H1 (cell line): ENCODE data around the gene SLC19A1. TPM values are rescaled to one million over a fixed set of nuclear protein-coding genes. Genes with fewer than 3 reads are reported as not detected.

Experiments
- CTCF ChIA-PET: fragments of 300-600 bp; sonication (Branson Sonifier 250); formaldehyde crosslinking; loops from one replicate; lab custom pipeline; 2021; ENCODE audit not compliant: partially characterized antibody; lab: Charles Lee
- POLR2A ChIA-PET: fragments of 300-600 bp; sonication (Branson Sonifier 250); formaldehyde crosslinking; loops from one replicate; lab custom pipeline; 2021; ENCODE audit warnings: inconsistent platforms; ENCODE audit not compliant: partially characterized antibody; lab: Charles Lee
- DNase-seq, 2 experiments: peaks; one replicate each; pipeline versions ENCODE4 v3.0.0 to v3.0.0-alpha.2; 2010 to 2022; ENCODE audit warnings: low spot score in 2 of 2, low read depth in 1 of 2, mixed read lengths in 1 of 2
- FAIRE-seq: peaks from 2 replicates; lab custom pipeline; 2011; peaks lifted over from hg19 to GRCh38; lab: Jason Lieb, UNC
- H2AFZ ChIP-seq: 2 replicates; pipeline ENCODE4 v1.8.1; 2012; ENCODE audit warnings: low read length, inconsistent platforms
- H2AK5ac ChIP-seq: 2 replicates; pipeline ENCODE4 v1.6.1; 2013; ENCODE audit warnings: low read depth, low read length
- H2BK120ac ChIP-seq: replicated peaks from 2 replicates; pipeline ENCODE3; 2013; ENCODE audit warnings: low read depth, low read length, inconsistent platforms
- H2BK12ac ChIP-seq: 2 replicates; pipeline ENCODE4 v1.6.1; 2013; ENCODE audit warnings: low read depth, low read length
- H2BK15ac ChIP-seq: 2 replicates; pipeline ENCODE4 v1.6.1; 2013; ENCODE audit warnings: low read length
- H2BK20ac ChIP-seq: 2 replicates; pipeline ENCODE4 v1.6.1; 2013; ENCODE audit warnings: low read length
- H2BK5ac ChIP-seq: 2 replicates; pipeline ENCODE4 v1.6.1; 2013; ENCODE audit warnings: low read depth, low read length
- H3K14ac ChIP-seq: 2 replicates; pipeline ENCODE4 v1.6.1; 2013; ENCODE audit warnings: inconsistent platforms; ENCODE audit not compliant: insufficient read length
- H3K18ac ChIP-seq: 2 replicates; pipeline ENCODE4 v1.6.1; 2013; ENCODE audit warnings: low read length; ENCODE audit errors: extremely low read depth
- H3K23ac ChIP-seq: 2 replicates; pipeline ENCODE4 v1.6.1; 2013; ENCODE audit warnings: inconsistent platforms; ENCODE audit not compliant: insufficient read length
- H3K23me2 ChIP-seq: 2 replicates; pipeline ENCODE4 v1.6.1; 2013; ENCODE audit warnings: low read depth, low read length
- H3K27ac ChIP-seq: 2 replicates; pipeline ENCODE4 v1.6.1; 2011; ENCODE audit warnings: low read depth, low read length, inconsistent platforms
- H3K27me3 ChIP-seq, 4 experiments: replicated peaks in 1 of 4; 1 replicate in 1 of 4; 2 replicates in 3 of 4; pipeline versions ENCODE4 v1.6.1 to v1.8.1; 2011 to 2013; ENCODE audit warnings: low read length in 3 of 4, mild to moderate bottlenecking in 3 of 4, inconsistent platforms in 2 of 4, mixed read lengths in 2 of 4, moderate library complexity in 1 of 4; ENCODE audit not compliant: control insufficient read depth in 3 of 4, insufficient read depth in 3 of 4; ENCODE audit errors: extremely low read depth in 1 of 4
- H3K36me3 ChIP-seq, 4 experiments: 2 replicates each; pipeline versions ENCODE4 v1.6.1 to v1.8.1; 2011 to 2013; ENCODE audit warnings: mild to moderate bottlenecking in 4 of 4, low read length in 3 of 4, moderate library complexity in 2 of 4, control low read depth in 1 of 4, inconsistent platforms in 1 of 4; ENCODE audit not compliant: insufficient read depth in 4 of 4, control insufficient read depth in 2 of 4
- H3K4ac ChIP-seq: replicated peaks from 2 replicates; pipeline ENCODE3; 2013; ENCODE audit warnings: low read length, low read depth, mixed read lengths, inconsistent platforms; ENCODE audit not compliant: insufficient read length
- H3K4me1 ChIP-seq, 4 experiments: replicated peaks in 1 of 4; 1 replicate in 1 of 4; 2 replicates in 3 of 4; pipeline versions ENCODE4 v1.6.1 to v1.8.1; 2011 to 2013; ENCODE audit warnings: low read length in 3 of 4, inconsistent platforms in 2 of 4, mixed read lengths in 1 of 4; ENCODE audit not compliant: insufficient read depth in 4 of 4, control insufficient read depth in 3 of 4
- H3K4me2 ChIP-seq, 2 experiments: 2 replicates each; pipeline versions ENCODE4 v1.6.1 to v1.8.1; 2011 to 2013; ENCODE audit warnings: low read depth in 2 of 2, low read length in 2 of 2, control low read depth in 1 of 2, inconsistent platforms in 1 of 2, mild to moderate bottlenecking in 1 of 2; ENCODE audit not compliant: insufficient read depth in 1 of 2
- H3K4me3 ChIP-seq, 4 experiments: fragments of 200-600, 300-600 bp in 1 of 4; sonication (generic), shearing (Covaris generic), sonication (Bioruptor Twin) in 1 of 4; 2 replicates each; pipeline versions ENCODE4 v1.5.1 to v1.8.1; 2011 to 2016; ENCODE audit warnings: low read length in 4 of 4, low read depth in 3 of 4, control low read depth in 2 of 4, inconsistent platforms in 2 of 4, mild to moderate bottlenecking in 2 of 4, mixed read lengths in 1 of 4, moderate library complexity in 1 of 4; ENCODE audit not compliant: insufficient read depth in 2 of 4; ENCODE audit errors: extremely low read depth in 1 of 4
- H3K56ac ChIP-seq: replicated peaks from 2 replicates; pipeline ENCODE3; 2013; ENCODE audit warnings: low read depth, mild to moderate bottlenecking, mixed read lengths, low read length, inconsistent platforms; ENCODE audit not compliant: insufficient read length
- H3K79me1 ChIP-seq: 2 replicates; pipeline ENCODE4 v1.6.1; 2013; ENCODE audit warnings: low read depth, low read length, control low read depth
- H3K79me2 ChIP-seq, 2 experiments: 2 replicates each; pipeline versions ENCODE4 v1.6.1 to v1.8.1; 2012 to 2013; ENCODE audit warnings: low read length in 2 of 2, mild to moderate bottlenecking in 2 of 2, inconsistent platforms in 1 of 2; ENCODE audit not compliant: insufficient read depth in 2 of 2, control insufficient read depth in 1 of 2
- H3K9ac ChIP-seq, 4 experiments: replicated peaks in 1 of 4; 1 replicate in 1 of 4; 2 replicates in 3 of 4; pipeline versions ENCODE4 v1.6.1 to v1.8.1; 2011 to 2013; ENCODE audit warnings: low read depth in 3 of 4, low read length in 3 of 4, control low read depth in 2 of 4, mild to moderate bottlenecking in 2 of 4, moderate library complexity in 2 of 4, inconsistent platforms in 1 of 4; ENCODE audit errors: extremely low read depth in 1 of 4
- H3K9me3 ChIP-seq, 2 experiments: 2 replicates each; pipeline versions ENCODE4 v1.6.1 to v1.8.1; 2012 to 2013; ENCODE audit warnings: mild to moderate bottlenecking in 2 of 2, moderate library complexity in 2 of 2, control low read depth in 1 of 2, inconsistent platforms in 1 of 2, low read depth in 1 of 2, low read length in 1 of 2, mixed read lengths in 1 of 2; ENCODE audit not compliant: insufficient read depth in 2 of 2
- H4K20me1 ChIP-seq, 2 experiments: replicated peaks in 1 of 2; 2 replicates each; pipeline versions ENCODE3 to v1.8.1; 2011 to 2013; ENCODE audit warnings: inconsistent platforms in 2 of 2, low read length in 2 of 2, mild to moderate bottlenecking in 1 of 2; ENCODE audit not compliant: insufficient read depth in 2 of 2, control insufficient read depth in 1 of 2
- H4K5ac ChIP-seq: 2 replicates; pipeline ENCODE4 v1.6.1; 2013; ENCODE audit warnings: low read length, low read depth, mixed read lengths, inconsistent platforms; ENCODE audit not compliant: insufficient read length
- H4K8ac ChIP-seq: 2 replicates; pipeline ENCODE4 v1.8.0; 2013; ENCODE audit warnings: mild to moderate bottlenecking, moderate library complexity, low read length, inconsistent platforms; ENCODE audit not compliant: insufficient read depth; ENCODE audit errors: extremely low read depth
- H4K91ac ChIP-seq: replicated peaks from 2 replicates; pipeline ENCODE3; 2013; ENCODE audit warnings: low read length, mixed read lengths, inconsistent platforms; ENCODE audit not compliant: insufficient read length
- FOSL1 ChIP-seq: IDR thresholded peaks from 2 replicates; pipeline ENCODE4 v1.6.1; 2011; ENCODE audit warnings: mild to moderate bottlenecking, low read depth, low read length, moderate library complexity; ENCODE audit not compliant: insufficient read depth
- GABPA ChIP-seq: IDR thresholded peaks from 2 replicates; pipeline ENCODE4 v1.6.1; 2011; ENCODE audit warnings: mild to moderate bottlenecking, low read length, moderate library complexity, borderline replicate concordance; ENCODE audit not compliant: insufficient read depth
- POLR2AphosphoS5 ChIP-seq: IDR thresholded peaks from 2 replicates; pipeline ENCODE4 v1.6.1; 2011; ENCODE audit warnings: low read depth, low read length
- SIN3A ChIP-seq, 2 experiments: IDR thresholded peaks in 1 of 2; conservative IDR thresholded peaks in 1 of 2; 2 replicates each; pipeline ENCODE4 v1.6.1; 2011 to 2012; ENCODE audit warnings: low read length in 2 of 2, improper control_type of control experiment in 1 of 2, low read depth in 1 of 2, mild to moderate bottlenecking in 1 of 2
- TCF12 ChIP-seq: IDR thresholded peaks from 2 replicates; pipeline ENCODE4 v1.6.1; 2011; ENCODE audit warnings: low read depth, mild to moderate bottlenecking, low read length
- TEAD4 ChIP-seq: IDR thresholded peaks from 2 replicates; pipeline ENCODE4 v1.6.1; 2012; ENCODE audit warnings: low read depth, low read length, inconsistent platforms, mixed read lengths
- WGBS, 2 experiments: shearing (Covaris generic) in 1 of 2; methylation state at CpG; one replicate each; pipeline versions ENCODE4 v1.1.6 to v1.1.7; 2013 to 2015; ENCODE audit warnings: low lambda C conversion rate in 2 of 2, mixed read lengths in 2 of 2, inconsistent platforms in 1 of 2, low coverage in 1 of 2, missing lambda C conversion rate in 1 of 2; ENCODE audit not compliant: insufficient replicate concordance in 2 of 2, insufficient coverage in 1 of 2, insufficient read length in 1 of 2; ENCODE audit errors: extremely low coverage in 1 of 2, missing lambda C conversion rate in 1 of 2; 5-methylcytosine and 5-hydroxymethylcytosine counted together
- polyA plus RNA-seq, 7 experiments: library from polyadenylated mRNA; depleted of rRNA in 3 of 7; stranded (reverse) in 5 of 7; unstranded in 2 of 7; fragments of >200 nt in 5 of 7; fragments of 200-250 nt in 2 of 7; gene quantifications; 1 replicate in 5 of 7; 2 replicates in 1 of 7; 4 replicates in 1 of 7; pipeline versions ENCODE4 v1.2.1 to v1.2.3, GENCODE V29; 2011 to 2013; ENCODE audit warnings: missing spikeins in 2 of 7, mixed read lengths in 2 of 7
- total RNA-seq: library from RNA; stranded (reverse); fragmentation: NEBNext Ultra II Directional; extraction: Animal tissue kit (Norgen Biotek cat#: 25700); gene quantifications from 2 replicates; pipeline ENCODE4 v1.2.1, GENCODE V29; 2021

Gene SLC19A1
- total and polyA plus RNA-seq, 2 of the 8 experiments (the other 6 are each of a cell fraction or from before 2014, with no cell fraction given): 31.6 to 43.8 TPM

- Histone ChIP-seq H3K56ac (no peak overlapping the region), H3K4me3 (no peak overlapping the region), H2BK120ac (no peak overlapping the region), H2BK5ac (no peak overlapping the region), H3K27ac (no peak overlapping the region), H2BK20ac (no peak overlapping the region), H2AFZ (no peak overlapping the region), H2BK12ac (no peak overlapping the region), H3K4me2 (no peak overlapping the region), H3K18ac (no peak overlapping the region), H3K4me1 (peaks cover 0 to 2% (median 0%) of the 10 kb centered on the region in 4 experiments; a peak in 2 of 7 replicates), H2AK5ac (no peak overlapping the region), H3K36me3 (peaks cover 9 to 28% (median 13%) of the 10 kb centered on the region in 4 experiments; a peak in 6 of 8 replicates), H3K9me3 (no peaks in the 10 kb centered on the region; a peak in 1 of 4 replicates), H4K91ac (no peak overlapping the region), H3K79me2 (peaks cover 0 to 8% of the 10 kb centered on the region in 2 experiments; a peak in 1 of 4 replicates), H2BK15ac (no peak overlapping the region), H3K14ac (no peak overlapping the region), H3K9ac (no peak overlapping the region), H3K23me2 (peaks cover 10% of the 10 kb centered on the region), H3K79me1 (peaks cover 8% of the 10 kb centered on the region), H3K4ac (no peak overlapping the region), H4K20me1 (peaks cover 12 to 32% of the 10 kb centered on the region in 2 experiments), H4K8ac (peak overlapping the region; percentile 68; the same call in 1 of the 2 replicates), H3K23ac (no peak overlapping the region), H3K27me3 (no peaks in the 10 kb centered on the region; a peak in 1 of 7 replicates), H4K5ac (no peak overlapping the region)
- TF ChIP-seq POLR2AphosphoS5: no peak
- TF ChIP-seq TCF12: no peak
- no peak for TF ChIP-seq TEAD4
- TF ChIP-seq SIN3A (conservative IDR thresholded peaks at IDR 0.05 in 1 of 2, IDR thresholded peaks at IDR 0.05 in 1 of 2; ENCODE audit: low read depth in 1 of 2, low read length in 2 of 2): no peak
- no peak for TF ChIP-seq FOSL1
- no peak for TF ChIP-seq GABPA
- WGBS, 2 experiments: 87% methylated on average over 19 of the region's 20 CpGs; no CpG with 5 or more reads in 1 of the 2 experiments
- no peak for FAIRE-seq
- ChIA-PET POLR2A (interaction anchor here (1.6 kb wide), 1 partner anchor 9 kb away, joined by 4 read pairs; no protein-coding TSS in a partner anchor), CTCF (interaction anchor here (0.9 to 1.6 kb wide), 2 partner anchors 120 to 434 kb away, joined by 3 read pairs; no protein-coding TSS in a partner anchor)
- peak in 1 of 2 experiments; percentile 40 for DNase-seq
Observed at GRCh38 chr21:45533846-45534635, 8.2 kb downstream of the SLC19A1 start.
